WTC11 (cell line): ENCODE measurements around the gene APH1A.

Source experiments
- NFE2L1 ChIP-seq: sonication (generic); formaldehyde crosslinking; IDR thresholded peaks from 2 replicates; pipeline ENCODE4 v1.8.1; 2023; ENCODE audit warnings: missing genetic modification reagents
- TF ChIP-seq, protein P1 (sequence below): sonication (generic); formaldehyde crosslinking; IDR thresholded peaks from 2 replicates; pipeline ENCODE4 v1.8.0; 2022; ENCODE audit warnings: mild to moderate bottlenecking, missing genetic modification reagents
- TF ChIP-seq, protein P2 (sequence below): fragments of 200-600 bp; IDR thresholded peaks from 2 replicates; pipeline ENCODE4 v1.8.0; 2022; ENCODE audit warnings: antibody characterized with exemption

DNA sequence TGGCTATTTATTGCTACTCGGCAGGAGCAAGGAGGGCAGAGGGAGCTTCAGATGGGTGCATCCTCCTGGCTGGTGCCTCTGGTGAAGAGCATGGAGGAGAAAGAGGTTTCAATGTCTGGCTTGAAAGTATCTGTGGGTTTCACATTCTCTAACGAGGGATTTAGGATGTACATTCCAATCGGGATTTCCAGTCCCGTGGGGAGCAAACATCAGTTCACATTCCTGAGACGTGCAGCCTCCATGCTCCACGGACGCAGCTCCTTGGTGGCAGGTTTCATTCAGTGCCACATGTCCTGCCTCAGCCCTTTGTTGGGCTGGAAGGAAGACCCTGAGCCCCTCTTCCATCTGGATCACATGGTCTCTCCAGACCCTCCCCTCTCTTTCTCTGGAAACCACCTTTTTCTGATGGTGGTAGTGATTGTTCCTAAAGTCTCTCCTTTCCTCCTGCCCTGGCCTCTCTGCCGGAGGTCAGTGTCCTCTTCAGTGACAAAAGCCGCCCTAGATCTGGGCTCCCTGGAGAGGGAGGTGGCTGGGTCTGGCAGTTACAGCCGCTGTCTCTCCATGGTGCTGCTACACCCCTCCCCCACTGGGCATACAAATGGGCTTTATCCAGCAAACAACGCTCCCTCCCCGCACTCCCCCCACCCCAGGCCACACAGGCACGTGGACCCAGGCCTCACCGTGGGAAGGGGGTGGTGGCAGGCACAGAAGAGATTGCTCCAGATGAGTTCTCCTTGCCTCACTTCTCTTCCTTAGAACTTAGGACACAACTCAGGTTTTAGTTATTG is 12.1 kb downstream of the APH1A start:
- TF ChIP-seq, protein P1, sequence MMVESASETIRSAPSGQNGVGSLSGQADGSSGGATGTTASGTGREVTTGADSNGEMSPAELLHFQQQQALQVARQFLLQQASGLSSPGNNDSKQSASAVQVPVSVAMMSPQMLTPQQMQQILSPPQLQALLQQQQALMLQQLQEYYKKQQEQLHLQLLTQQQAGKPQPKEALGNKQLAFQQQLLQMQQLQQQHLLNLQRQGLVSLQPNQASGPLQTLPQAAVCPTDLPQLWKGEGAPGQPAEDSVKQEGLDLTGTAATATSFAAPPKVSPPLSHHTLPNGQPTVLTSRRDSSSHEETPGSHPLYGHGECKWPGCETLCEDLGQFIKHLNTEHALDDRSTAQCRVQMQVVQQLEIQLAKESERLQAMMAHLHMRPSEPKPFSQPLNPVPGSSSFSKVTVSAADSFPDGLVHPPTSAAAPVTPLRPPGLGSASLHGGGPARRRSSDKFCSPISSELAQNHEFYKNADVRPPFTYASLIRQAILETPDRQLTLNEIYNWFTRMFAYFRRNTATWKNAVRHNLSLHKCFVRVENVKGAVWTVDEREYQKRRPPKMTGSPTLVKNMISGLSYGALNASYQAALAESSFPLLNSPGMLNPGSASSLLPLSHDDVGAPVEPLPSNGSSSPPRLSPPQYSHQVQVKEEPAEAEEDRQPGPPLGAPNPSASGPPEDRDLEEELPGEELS (CRISPR knock-in tag) = no peak
- no peak for TF ChIP-seq NFE2L1 (CRISPR knock-in tag)
- TF ChIP-seq, protein P2, sequence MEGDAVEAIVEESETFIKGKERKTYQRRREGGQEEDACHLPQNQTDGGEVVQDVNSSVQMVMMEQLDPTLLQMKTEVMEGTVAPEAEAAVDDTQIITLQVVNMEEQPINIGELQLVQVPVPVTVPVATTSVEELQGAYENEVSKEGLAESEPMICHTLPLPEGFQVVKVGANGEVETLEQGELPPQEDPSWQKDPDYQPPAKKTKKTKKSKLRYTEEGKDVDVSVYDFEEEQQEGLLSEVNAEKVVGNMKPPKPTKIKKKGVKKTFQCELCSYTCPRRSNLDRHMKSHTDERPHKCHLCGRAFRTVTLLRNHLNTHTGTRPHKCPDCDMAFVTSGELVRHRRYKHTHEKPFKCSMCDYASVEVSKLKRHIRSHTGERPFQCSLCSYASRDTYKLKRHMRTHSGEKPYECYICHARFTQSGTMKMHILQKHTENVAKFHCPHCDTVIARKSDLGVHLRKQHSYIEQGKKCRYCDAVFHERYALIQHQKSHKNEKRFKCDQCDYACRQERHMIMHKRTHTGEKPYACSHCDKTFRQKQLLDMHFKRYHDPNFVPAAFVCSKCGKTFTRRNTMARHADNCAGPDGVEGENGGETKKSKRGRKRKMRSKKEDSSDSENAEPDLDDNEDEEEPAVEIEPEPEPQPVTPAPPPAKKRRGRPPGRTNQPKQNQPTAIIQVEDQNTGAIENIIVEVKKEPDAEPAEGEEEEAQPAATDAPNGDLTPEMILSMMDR = no peak
